GM18517 (cell line): ENCODE data around the gene PRSS38.
"Not testable (repeated sequence)": the region's sequence is repeated elsewhere in the genome, so short reads cannot be mapped to it uniquely, and the experiment has no call there.

Experiments
- ATAC-seq: cut with Tn5 transposase; IDR thresholded peaks from one replicate; pipeline ENCODE4 v1.9.1; 2021; ENCODE audit warnings: mild to moderate bottlenecking, moderate library complexity; ENCODE audit not compliant: unreplicated experiment

PRSS38 gene

DNA sequence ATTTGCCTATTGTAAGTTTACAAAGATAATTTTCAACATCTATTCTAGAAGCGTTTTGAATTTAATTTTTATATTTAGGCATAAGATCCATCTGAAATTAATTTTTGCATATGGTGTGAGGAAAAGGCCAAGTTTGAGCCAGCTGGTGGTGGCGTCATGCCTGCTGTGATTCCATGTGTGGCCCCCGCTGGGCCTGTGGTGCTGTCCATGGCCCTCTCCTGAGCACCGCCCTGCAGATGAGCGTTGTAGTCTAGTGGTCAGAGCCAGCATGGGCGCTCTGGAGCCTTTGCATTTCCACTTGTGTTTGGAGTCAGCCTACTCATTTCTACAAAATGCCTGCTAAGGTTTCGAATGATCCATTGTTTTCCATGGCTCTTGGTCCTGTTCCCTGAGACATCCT lies 22.7 kb downstream of the PRSS38 start:
- no peak for ATAC-seq

DNA sequence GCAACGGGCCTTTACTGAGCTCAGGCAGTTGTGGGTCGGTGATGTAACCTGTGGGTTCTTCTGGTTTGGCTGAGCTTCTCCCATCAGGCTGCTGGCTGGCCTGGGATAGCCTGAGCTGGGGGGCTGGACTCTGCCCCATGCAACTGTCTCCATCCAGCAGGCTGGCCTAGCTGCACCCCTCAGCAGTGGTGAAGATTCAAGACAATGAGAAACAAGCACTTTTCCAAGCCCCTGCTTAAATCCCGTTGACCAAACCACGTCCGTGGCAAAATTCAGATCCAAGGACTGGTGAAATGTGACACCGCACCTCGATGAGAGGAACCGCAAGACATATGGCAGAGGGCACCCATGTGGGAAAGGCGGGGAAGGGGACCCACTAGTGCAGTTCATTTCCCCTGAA lies 25.6 kb downstream of the PRSS38 start:
- no peak for ATAC-seq

DNA sequence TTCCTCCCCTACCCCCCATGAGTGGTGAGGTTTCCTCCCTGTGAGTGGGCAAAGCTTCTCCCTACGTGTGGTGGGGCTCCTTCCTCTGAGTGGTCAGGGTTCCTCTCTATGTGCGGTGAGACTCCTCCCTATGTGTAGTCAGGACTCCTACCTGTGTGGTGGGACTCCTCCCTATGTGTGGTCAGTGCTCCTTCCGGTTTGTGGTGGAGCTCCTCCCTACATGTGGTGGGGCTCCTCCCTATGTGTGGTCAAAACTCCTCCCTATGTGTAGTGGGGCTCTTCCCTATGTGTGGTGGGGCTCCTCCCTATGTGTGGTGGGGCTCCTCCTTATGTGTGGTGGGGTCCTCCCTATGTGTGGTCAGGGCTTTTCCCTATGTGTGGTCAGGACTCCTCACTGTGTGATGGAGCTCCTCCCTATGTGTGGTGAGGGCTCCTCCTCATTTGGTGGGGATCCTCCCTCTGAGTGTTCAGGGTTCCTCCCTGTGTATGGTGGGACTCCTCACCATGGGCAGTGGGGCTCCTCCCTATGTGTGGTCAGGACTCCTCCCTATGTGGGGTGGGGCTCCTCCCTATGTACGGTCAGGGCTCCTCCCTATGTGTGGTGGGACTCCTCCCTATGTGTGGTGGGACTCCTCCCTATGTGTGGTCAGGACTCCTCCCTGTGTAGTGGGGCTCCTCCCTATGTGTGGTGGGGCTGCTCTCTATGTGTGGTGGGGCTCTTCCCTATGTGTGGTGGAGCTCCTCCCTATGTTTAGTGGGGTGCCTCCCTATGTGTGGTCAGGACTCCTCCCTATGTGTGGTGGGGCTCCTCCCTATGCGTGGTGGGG lies 29.1 kb downstream of the PRSS38 start:
- no peak for ATAC-seq

DNA sequence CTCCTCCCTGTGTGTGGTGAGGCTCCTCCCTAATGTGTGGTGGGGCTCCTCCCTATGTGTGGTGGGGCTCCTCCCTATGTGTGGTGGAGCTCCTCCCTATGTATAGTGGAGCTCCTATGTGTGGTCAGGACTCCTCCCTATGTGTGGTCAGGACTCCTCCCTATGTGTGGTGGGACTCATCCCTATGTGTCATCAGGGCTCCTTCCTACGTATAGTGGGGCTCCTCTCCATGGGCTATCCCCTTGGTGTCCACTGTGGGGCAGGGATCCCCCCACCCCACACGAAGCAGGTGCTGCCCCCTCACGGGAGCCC lies 29.6 kb downstream of the PRSS38 start:
- no peak for ATAC-seq

DNA sequence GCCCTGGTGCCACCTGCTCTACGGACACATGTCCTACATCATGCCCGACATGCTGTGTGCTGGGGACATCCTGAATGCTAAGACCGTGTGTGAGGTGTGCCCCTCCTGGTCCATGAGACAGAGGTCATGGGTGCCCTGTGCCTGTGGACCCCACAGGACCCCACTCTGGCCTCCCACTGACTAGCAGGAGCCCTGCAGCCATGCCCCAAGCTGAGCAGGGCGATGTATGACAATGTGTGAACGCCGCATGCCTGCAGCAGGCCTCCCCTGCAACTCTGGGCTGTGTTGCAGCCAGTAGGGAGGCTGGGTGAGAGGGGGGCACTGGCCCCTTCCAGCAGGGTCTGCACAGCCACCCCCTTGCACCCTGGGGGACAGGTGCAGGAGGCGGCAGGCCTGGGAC lies 30.0 kb downstream of the PRSS38 start:
- ATAC-seq: no peak

DNA sequence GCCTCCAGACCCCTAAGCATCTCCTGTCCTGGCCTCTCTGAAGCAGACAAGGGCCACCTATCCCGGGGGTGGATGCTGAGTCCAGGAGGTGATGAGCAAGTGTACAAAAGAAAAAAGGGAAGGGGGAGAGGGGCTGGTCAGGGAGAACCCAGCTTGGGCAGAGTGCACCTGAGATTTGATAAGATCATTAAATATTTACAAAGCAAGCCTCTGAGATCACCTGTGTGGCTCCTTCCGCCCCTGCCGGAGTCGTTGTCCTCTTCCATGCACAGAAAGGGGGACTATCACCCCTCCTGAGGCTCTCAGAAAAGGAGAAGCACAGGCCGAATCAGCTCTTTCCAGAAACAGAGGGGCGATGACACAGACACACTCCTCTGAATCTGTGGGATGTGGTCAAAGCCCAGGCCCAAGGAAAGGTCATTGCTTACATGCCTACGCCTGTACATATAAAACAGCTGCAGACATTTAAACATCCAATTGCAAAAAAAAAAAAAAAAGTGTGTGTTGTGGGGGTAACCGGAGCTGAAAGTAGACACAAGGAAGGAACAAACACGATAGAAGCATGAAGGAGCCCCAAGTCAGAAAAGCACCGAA lies 30.9 kb downstream of the PRSS38 start:
- no peak for ATAC-seq

DNA sequence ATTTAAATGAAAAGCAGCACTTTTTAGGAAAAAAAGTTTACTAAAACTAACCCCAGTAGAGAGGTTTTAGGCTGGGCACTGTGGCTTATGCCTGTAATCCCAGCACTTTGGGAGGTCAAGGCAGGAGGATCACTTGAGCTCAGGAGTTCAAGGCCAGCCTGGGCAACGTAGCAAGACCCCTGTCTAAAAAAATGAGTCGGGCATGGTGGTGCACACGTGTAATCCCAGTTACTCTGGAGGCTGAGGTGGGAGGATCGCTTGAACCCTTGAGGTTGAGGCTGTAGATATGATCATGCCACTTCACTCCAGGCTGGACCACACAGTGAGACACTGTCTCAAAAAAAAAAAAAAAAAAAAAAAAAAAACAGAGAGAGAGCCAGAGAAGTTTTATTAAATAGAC lies 31.6 kb downstream of the PRSS38 start:
- ATAC-seq: not testable (repeated sequence)

DNA sequence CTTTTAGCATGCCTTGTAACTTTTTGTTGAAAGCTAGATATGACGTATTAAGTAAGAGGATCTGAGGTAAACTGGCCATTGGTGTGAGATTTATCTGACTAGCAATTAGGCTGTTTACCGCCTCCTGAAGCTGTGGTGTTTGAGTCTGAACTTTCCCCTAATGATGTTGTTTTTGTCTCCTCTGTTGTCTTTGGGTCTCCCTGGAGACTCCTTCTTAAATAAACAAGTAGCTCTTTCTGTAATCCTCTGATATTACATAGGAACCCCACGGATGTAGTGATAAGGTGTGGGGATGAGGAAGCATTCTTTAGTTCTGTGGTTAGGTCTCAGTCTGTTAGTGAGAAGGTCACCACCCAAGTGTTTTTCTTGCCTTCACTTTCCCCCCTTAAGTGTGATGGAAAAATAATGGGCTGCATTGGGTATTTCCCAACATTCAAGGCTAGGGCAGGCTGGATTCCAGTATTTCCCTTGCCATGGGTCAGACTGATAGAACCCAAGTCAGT lies 33.0 kb downstream of the PRSS38 start:
- no peak for ATAC-seq

DNA sequence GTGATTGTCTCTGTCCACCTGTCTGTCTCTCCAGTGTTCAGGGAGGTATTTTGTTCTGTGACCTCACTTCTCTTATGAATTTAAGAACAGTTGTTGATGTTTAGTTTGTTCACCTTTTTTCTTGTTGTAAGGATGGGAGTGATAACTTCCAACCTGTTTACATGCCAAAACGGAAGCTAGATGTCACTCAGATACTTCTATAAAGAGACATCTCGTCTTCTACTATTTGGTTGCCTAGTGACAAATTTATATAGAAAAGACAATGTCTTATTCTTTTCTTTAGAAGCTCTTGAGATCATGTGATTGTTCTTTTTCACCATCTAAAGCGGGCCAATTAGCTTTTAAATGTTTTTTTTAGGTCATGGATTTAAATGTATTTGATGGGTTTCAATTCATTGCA lies 33.8 kb downstream of the PRSS38 start:
- no peak for ATAC-seq

DNA sequence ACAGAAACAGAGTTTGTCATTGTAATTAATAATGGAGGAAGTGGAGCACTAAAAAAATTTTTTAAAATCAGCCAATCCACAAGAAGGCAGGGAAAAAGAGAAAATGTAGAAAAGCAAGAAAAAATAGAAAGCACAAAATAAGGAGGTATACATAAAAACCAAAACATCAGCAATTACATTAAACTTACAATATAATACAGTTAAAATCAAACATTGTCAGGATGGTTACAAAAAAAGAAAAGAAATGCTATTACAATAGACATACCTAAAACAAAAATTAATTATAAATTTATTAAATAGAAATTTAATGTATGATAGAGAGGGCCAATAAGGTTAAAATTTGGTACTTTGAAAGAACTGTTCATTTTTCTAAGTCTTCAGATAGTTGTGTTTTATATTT lies 38.7 kb downstream of the PRSS38 start:
- ATAC-seq: no peak

DNA sequence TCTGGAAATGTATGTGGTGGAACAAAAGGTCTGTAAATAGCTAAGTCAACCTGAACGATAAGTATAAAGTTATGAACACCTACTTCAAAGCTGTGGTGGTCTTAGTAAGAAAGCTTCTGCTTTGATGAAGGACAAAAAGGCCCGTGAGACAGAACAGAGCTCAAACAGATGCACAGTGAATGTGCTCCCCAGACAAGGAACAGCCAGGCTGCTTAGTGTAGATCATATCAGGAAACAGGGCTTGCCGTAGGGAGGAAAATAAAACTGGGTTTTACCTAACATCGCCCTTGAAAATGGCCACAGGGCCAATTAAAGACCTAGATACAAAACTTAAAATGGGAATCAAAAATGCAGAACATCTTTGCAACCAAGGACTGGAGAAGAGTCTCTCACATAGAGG lies 40.2 kb downstream of the PRSS38 start:
- no peak for ATAC-seq

DNA sequence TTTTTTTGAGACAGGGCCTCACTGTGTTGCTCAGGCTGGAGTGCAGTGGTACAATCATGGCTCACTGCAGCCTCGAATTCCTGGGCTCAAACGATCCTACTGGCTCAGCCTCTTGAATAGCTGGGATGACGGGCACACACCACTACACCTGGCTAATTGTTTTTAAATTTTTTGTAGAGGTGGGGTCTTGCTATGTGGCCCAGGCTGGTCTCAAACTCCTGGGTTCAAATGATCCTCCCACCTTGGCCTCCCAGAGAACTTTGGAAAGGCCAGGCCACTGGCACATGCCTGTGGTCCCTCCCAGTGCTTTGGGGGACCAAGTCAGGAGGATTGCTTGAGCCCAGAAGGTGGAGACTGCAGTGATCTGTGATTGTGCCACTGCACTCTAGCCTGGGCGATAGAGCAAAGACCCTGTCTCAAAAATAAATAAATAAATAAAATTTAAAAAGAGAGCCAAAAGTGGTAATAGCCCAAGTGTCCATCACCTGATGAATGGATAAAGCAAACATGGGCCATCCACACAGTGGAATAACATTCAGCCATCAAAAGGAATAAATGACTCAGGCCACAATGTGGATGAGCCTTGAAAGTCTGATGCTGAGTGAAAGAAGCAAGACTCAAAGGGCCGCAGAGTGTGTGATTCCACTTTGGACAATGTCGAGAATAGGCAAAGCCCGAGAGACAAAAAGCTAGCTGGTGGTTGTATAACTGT lies 40.8 kb downstream of the PRSS38 start:
- ATAC-seq: no peak

DNA sequence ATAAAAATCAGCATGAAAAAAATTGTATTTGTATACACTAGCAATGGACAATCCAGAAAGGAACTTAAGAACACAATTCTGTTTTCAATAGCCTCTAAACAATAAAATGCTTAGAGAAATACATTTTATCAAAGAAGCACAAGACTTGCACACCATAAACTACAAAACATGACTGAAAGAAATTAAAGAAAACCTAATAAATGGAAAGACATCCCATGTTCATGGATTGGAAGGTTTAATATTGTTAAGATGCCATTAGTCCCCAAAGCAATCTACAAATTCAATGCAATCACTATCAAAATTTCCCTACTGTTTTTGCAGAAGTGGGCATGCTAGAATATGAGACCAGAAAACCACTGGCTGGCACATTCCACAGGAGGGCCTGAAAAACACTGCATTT lies 49.4 kb downstream of the PRSS38 start:
- ATAC-seq: no peak

DNA sequence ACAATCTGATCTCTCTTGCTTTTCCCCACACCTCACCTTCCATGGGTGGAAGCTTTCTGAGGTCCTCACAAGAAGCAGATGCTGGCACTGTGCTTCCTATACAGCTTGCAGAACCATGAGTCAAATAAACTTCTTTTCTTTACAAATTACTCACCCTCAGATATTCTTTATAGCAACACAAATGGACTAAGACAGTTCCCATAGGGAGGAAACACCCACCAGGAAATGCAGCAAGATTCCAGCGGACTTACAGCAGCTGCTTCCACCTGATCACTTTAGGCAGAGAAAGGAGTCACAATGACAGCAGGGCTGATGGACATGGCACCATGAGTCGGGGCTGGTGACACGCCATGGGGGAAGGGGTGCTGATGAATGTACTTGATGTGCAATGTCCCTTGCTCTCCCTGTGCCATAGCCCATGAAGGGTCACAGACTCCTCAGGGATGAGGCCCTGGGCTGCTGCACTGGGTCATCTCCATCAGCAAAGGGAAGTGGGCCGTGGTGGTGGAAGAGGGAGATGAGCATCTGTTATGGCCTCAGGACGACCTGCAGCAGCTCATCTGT lies 53.9 kb downstream of the PRSS38 start:
- ATAC-seq: no peak

DNA sequence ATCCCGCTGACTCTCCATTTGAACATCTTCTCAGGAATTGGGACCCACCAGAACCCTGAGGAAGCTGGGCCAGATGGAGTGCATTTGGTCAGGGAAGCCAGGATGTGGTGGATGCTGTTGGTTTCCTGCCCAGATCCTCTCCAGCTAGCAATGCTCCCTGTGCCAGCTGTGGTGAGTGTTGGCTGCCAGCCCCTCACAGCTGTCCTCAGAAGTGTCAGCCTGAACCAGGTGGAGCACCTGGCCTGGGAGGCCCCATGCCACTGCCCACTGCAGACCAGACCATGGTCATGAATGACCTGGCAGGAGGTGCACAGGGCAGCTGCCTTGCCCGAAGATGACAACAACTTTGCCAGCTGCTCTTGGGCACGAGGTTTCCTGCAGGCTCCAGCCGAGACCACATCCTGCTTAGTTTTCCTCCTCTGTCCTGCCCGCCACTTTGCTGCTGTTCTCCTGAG lies 54.4 kb downstream of the PRSS38 start:
- no peak for ATAC-seq

DNA sequence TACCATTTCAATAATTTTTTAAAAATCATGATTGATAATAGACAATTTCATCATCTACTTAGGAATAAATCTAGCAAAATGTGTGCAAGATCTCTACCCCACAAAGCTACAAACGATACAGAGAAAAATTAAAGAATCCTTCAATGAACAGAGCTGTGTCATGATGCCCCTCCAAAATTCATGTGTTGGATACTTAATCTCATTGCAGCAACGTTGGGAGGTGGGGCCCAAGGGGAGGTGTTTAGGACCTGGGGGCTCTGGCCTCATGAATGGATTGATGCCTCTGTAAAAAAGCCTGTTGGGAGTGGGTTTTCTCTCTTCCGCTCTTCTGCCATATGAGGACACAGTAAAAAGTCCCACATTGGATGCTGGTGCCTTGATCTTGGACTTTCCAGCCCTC lies 54.9 kb downstream of the PRSS38 start:
- ATAC-seq: no peak

DNA sequence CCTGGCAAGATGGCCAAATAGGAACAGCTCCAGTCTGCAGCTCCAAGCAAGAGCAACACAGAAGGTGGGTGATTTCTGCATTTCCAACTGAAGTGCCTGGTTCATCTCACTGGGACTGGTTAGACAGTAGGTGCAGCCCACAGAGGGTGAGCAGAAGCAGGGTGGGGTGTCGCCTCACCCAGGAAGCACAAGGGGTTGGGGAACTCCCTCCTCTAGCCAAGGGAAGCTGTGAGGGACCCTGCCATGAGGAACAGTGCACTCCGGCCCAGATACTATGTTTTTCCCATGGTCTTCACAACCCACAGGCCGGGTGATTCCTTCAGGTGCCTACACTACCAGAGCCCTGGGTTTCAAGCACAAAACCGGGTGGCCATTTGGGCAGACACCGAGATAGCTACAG lies 56.4 kb downstream of the PRSS38 start:
- not testable (repeated sequence) for ATAC-seq

DNA sequence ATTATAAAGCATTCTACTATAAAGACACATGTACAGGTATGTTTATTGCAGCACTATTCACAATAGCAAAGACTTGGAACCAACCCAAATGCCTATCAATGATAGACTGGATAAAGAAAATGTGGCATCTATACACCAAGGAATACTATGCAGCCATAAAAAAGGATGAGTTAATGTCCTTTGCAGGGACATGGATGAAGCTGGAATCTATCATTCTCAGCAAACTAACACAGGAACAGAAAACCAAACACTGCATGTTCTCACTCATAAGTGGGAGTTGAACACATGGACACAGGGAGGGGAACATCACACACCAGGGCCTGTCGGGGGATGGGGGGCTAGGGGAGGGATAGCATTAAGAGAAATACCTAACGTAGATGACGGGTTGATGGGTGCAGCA lies 62.3 kb downstream of the PRSS38 start:
- ATAC-seq: not testable (repeated sequence)

DNA sequence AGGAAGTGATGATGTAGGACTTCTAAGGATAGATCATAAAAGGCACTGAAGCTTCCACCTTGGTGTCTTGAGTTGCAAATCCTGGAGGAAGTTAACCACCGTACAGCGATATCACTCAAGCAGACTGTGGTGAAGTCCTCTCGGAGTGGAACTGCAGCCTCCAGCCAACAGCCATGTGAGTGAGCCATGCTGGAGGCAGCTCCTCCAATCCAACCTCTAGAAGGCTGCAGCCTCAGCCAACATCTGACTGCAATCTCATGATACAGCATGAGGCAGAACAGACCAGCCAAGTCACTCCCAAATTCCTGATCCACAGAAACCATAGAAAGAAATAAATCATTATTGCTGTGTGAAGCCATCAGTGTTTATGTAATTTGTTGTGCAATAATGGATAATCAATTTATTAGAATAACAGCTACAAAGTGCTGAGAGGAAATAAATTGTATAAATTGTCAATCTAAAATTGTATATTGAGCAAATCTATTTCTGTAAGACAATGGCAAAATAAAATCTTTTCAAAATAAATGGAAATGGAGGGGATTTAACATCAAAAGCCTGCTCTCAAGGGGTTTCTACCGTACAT lies 65.0 kb downstream of the PRSS38 start:
- ATAC-seq: no peak

DNA sequence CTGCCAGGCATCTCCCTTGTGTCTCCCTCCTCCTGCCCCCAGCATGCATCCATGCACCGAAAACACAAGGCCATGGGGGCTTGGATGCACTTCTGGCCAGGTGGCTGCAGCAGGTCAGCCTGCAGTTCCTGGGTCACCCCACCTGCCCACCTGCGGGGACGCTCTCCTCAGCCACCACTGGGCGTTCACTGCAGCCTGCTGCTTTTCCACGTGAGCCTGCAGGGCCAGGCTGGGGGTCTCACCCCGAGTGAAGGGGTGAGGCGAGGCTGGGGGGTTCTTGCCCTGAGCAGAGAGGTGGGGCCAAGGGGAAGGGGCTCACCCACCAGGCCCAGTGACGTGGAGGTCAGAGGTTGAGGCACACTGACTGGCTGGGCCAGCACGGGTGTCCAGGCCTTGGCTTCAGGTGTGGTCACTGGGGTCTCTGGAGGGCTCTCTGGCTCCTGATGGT lies 67.6 kb downstream of the PRSS38 start:
- no peak for ATAC-seq

DNA sequence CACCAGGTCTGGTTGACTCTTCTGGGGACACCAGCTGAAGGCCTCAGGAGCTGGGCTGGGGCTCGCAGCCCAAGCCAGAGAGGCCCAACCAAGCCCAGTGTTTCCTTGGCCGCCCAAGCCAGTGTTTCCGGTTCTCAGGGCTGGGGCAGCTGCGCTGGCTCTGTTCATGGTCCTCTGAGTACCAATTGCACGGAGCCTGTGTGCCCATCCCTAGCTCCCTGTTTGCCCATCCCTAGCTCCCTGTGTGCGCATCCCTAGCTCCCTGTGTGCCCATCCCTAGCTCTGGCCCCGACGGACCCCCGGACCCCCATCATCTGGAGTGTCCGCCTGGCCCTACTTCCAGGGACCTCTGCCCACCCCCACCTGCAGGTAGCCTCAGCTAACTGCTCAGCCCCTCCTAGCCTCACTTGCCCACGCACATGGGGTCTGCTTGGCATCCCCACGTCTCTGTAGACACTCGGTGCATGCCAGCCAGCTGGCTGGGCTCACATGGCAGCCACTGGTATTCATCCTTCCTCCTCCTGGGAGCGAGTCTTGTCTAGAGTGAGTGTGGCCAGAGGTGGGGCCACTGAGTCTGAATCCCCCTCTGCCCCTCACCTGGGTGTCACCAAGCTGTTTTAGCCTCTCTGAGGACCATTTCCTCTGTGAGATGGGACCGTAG lies 68.3 kb downstream of the PRSS38 start:
- no peak for ATAC-seq
